ENCODE measurements around the gene EEPD1.

EEPD1 gene

DNA sequence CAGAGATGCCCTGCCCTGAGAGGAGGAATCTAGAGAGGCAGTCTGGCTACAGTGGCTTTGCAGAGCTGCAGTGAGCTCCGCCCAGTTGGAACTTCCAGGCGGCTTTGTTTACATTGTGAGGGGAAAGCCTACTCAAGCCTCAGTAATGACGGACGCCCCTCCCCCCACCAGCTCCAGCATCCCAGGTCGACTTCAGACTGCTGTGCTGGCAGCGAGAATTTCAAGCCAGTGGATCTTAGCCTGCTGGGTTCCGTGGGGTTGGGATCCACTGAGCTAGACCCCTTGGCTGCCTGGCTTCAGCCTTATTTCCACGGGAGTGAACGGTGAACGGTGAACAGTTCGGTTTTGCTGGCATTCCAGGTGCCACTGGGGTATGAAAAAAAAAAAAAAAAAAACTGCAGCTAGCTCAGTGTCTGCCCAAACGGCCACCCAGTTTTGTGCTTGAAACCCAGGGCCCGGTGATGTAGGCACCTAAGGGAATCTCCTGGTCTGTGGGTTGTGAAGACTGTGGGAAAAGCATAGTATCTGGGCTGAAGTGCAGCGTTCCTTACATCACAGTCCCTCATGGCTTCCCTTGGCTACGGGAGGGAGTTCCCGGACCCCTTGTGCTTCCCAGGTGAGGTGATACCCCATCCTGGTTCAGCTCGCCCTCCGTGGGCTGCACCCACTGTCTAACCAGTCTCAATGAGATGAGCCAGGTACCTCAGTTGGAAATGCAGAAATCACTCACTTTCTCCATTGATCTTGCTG, 105.6 kb downstream of the EEPD1 start:
- ATAC-seq: peak; percentile 97
- TF ChIP-seq, protein P1, sequence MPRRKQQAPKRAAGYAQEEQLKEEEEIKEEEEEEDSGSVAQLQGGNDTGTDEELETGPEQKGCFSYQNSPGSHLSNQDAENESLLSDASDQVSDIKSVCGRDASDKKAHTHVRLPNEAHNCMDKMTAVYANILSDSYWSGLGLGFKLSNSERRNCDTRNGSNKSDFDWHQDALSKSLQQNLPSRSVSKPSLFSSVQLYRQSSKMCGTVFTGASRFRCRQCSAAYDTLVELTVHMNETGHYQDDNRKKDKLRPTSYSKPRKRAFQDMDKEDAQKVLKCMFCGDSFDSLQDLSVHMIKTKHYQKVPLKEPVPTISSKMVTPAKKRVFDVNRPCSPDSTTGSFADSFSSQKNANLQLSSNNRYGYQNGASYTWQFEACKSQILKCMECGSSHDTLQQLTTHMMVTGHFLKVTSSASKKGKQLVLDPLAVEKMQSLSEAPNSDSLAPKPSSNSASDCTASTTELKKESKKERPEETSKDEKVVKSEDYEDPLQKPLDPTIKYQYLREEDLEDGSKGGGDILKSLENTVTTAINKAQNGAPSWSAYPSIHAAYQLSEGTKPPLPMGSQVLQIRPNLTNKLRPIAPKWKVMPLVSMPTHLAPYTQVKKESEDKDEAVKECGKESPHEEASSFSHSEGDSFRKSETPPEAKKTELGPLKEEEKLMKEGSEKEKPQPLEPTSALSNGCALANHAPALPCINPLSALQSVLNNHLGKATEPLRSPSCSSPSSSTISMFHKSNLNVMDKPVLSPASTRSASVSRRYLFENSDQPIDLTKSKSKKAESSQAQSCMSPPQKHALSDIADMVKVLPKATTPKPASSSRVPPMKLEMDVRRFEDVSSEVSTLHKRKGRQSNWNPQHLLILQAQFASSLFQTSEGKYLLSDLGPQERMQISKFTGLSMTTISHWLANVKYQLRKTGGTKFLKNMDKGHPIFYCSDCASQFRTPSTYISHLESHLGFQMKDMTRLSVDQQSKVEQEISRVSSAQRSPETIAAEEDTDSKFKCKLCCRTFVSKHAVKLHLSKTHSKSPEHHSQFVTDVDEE (CRISPR knock-in tag; IDR thresholded peaks at IDR 0.05): 0 out of 2 replicates have a peak, but pooled peaks have one; percentile 6

DNA sequence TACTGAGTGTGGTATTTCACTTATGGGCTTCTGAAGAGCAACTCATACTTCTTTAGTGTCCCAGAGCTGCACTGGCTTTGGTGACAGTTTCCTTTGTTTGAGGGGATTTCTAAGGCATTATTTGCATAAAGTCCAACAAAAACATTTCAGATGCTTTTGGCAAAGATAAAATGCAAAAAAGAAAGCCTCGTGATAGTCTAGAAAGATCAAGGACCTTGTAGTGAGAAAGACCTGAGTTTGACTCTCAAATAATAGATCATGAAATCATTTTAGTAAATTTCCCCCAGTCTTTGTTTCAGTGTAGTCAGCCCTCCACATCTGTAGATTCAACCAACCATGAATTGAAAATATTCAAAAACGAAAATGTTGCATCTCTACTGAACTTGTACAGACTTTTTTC, 107.4 kb downstream of the EEPD1 start:
- no peak for TF ChIP-seq ZNF8 (CRISPR knock-in tag; IDR thresholded peaks at IDR 0.05)
- no peak for TF ChIP-seq ZC3H10 (CRISPR knock-in tag; IDR thresholded peaks at IDR 0.05)
- TF ChIP-seq CSDC2 (CRISPR knock-in tag; IDR thresholded peaks at IDR 0.05): no peak
- TF ChIP-seq GLIS3 (CRISPR knock-in tag; IDR thresholded peaks at IDR 0.05): no peak
- TF ChIP-seq, protein P1 (CRISPR knock-in tag; IDR thresholded peaks at IDR 0.05): no peak
- no peak for TF ChIP-seq RARB (CRISPR knock-in tag; IDR thresholded peaks at IDR 0.05)
- TF ChIP-seq, protein P2, sequence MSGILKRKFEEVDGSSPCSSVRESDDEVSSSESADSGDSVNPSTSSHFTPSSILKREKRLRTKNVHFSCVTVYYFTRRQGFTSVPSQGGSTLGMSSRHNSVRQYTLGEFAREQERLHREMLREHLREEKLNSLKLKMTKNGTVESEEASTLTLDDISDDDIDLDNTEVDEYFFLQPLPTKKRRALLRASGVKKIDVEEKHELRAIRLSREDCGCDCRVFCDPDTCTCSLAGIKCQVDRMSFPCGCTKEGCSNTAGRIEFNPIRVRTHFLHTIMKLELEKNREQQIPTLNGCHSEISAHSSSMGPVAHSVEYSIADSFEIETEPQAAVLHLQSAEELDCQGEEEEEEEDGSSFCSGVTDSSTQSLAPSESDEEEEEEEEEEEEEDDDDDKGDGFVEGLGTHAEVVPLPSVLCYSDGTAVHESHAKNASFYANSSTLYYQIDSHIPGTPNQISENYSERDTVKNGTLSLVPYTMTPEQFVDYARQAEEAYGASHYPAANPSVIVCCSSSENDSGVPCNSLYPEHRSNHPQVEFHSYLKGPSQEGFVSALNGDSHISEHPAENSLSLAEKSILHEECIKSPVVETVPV (CRISPR knock-in tag; IDR thresholded peaks at IDR 0.05): no peak
- no peak for TF ChIP-seq OSR1 (CRISPR knock-in tag; IDR thresholded peaks at IDR 0.05)
- TF ChIP-seq ARNTL (CRISPR knock-in tag; IDR thresholded peaks at IDR 0.05; ENCODE audit: borderline replicate concordance, low read depth): no peak
- TF ChIP-seq TCF4 (CRISPR knock-in tag; IDR thresholded peaks at IDR 0.05; ENCODE audit: borderline replicate concordance): no peak
- TF ChIP-seq TOX (CRISPR knock-in tag; IDR thresholded peaks at IDR 0.05; ENCODE audit: borderline replicate concordance): no peak
- no peak for ATAC-seq

DNA sequence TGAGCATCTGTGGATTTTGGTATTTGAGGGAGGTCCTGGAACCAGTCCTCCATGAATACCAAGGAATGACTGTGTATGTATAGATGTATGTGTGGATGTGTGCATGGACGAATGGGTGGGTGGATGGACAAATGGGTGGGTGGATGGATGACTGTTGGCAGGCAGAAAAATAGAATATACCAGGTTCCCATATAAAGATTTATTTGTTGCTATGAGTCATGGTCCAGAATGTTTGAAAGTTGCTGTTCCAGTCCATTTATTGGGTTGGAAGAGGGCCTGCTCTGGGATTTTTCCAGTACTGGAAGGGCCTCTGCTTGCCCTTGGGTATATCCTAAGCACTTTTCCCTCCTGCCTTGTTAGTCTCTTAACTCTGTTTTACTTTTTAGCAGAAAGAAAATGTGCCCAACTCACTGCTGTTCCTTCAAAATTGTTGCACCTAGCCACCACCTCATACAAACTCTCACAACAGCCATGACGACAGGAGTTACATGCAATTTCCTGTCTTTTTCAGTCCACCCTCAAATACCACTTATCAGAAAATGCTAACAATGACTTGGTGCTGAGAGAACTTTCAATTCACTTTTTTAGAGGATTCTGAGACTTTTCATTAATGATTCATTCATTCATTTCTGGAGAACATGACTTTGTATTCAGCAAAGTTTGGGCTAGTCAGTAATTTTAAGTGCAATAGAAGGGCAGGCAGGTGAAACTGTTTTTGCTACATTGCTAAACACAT, 108.1 kb downstream of the EEPD1 start:
- no peak for ATAC-seq

DNA sequence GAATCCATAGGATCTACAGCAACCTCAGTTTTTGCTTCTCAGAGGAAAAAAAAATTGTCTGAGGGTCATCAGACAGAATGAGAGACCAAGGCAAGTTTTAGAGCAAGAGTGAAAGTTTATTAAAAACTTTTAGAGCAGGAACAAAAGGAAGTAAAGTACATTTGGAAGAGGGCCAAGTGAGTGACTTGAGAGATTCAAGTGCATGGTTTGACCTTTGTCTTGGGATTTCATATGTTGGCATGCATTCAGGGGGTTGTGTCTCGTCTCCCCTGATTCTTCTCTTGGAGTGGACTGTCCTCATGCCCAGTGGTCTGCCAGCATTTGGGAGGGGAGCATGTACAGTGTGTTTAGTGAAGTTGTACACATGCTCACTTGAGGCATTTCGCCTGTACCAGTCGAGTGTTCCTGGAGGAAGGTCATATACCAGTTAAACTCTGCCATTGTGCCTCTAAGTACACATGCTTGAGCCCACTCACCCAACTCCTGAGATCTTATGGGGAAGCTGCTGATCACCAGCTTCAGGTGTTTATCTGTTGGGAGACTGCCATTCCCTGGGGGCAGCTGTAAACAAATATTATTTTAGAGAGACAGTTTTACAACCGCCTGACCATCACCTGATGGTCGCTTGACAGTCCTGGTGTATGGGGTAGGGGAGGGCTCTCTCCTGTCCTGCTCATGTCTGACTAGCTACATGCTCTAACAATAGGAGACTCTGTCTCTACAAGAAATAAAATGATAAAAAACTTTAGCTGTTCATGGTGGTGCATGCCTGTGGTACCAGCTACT, 109.4 kb downstream of the EEPD1 start:
- TF ChIP-seq RARB (CRISPR knock-in tag; IDR thresholded peaks at IDR 0.05) (no peak), BACH2 (CRISPR knock-in tag; IDR thresholded peaks at IDR 0.05; ENCODE audit: borderline replicate concordance) (no peak), TOX (CRISPR knock-in tag; IDR thresholded peaks at IDR 0.05; ENCODE audit: borderline replicate concordance) (no peak), PPARA (CRISPR knock-in tag; IDR thresholded peaks at IDR 0.05; ENCODE audit: borderline replicate concordance) (no peak), SNAI2 (CRISPR knock-in tag; IDR thresholded peaks at IDR 0.05) (no peak), ISL1 (CRISPR knock-in tag; IDR thresholded peaks at IDR 0.05) (no peak), TCF4 (CRISPR knock-in tag; IDR thresholded peaks at IDR 0.05; ENCODE audit: borderline replicate concordance) (no peak), ZFP30 (CRISPR knock-in tag; IDR thresholded peaks at IDR 0.05) (no peak), ZNF565 (CRISPR knock-in tag; conservative IDR thresholded peaks at IDR 0.05; ENCODE audit: low read depth) (no peak), ZC3H10 (CRISPR knock-in tag; IDR thresholded peaks at IDR 0.05) (no peak), CSDC2 (CRISPR knock-in tag; IDR thresholded peaks at IDR 0.05) (no peak), ESRRG (CRISPR knock-in tag; IDR thresholded peaks at IDR 0.05) (no peak)
- TF ChIP-seq, protein P3, sequence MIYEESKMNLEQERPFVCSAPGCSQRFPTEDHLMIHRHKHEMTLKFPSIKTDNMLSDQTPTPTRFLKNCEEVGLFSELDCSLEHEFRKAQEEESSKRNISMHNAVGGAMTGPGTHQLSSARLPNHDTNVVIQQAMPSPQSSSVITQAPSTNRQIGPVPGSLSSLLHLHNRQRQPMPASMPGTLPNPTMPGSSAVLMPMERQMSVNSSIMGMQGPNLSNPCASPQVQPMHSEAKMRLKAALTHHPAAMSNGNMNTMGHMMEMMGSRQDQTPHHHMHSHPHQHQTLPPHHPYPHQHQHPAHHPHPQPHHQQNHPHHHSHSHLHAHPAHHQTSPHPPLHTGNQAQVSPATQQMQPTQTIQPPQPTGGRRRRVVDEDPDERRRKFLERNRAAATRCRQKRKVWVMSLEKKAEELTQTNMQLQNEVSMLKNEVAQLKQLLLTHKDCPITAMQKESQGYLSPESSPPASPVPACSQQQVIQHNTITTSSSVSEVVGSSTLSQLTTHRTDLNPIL (CRISPR knock-in tag; IDR thresholded peaks at IDR 0.05; ENCODE audit: low read depth): no peak
- TF ChIP-seq, protein P4, sequence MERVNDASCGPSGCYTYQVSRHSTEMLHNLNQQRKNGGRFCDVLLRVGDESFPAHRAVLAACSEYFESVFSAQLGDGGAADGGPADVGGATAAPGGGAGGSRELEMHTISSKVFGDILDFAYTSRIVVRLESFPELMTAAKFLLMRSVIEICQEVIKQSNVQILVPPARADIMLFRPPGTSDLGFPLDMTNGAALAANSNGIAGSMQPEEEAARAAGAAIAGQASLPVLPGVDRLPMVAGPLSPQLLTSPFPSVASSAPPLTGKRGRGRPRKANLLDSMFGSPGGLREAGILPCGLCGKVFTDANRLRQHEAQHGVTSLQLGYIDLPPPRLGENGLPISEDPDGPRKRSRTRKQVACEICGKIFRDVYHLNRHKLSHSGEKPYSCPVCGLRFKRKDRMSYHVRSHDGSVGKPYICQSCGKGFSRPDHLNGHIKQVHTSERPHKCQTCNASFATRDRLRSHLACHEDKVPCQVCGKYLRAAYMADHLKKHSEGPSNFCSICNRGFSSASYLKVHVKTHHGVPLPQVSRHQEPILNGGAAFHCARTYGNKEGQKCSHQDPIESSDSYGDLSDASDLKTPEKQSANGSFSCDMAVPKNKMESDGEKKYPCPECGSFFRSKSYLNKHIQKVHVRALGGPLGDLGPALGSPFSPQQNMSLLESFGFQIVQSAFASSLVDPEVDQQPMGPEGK (CRISPR knock-in tag; IDR thresholded peaks at IDR 0.05; ENCODE audit: borderline replicate concordance): no peak
- ATAC-seq: no peak

More for the DNA sequence above, 108.1 kb downstream of the EEPD1 start:
- no peak for TF ChIP-seq CSDC2 (CRISPR knock-in tag; IDR thresholded peaks at IDR 0.05)
- TF ChIP-seq ZFP3 (CRISPR knock-in tag; IDR thresholded peaks at IDR 0.05): no peak
- no peak for TF ChIP-seq RARB (CRISPR knock-in tag; IDR thresholded peaks at IDR 0.05)
- no peak for TF ChIP-seq OSR1 (CRISPR knock-in tag; IDR thresholded peaks at IDR 0.05)
- TF ChIP-seq ISL1 (CRISPR knock-in tag; IDR thresholded peaks at IDR 0.05): no peak
- TF ChIP-seq PPARA (CRISPR knock-in tag; IDR thresholded peaks at IDR 0.05; ENCODE audit: borderline replicate concordance): no peak

All from SK-N-SH treated with all-trans-retinoic acid at 6 μM for 48 hours (cell line).